Fibroblast of upper back skin (primary cell): ENCODE data around the gene CCDC169.

Source experiments
- DNase-seq: peaks from one replicate; pipeline ENCODE4 v3.0.0-alpha.2; 2013

CCDC169 gene

DNA sequence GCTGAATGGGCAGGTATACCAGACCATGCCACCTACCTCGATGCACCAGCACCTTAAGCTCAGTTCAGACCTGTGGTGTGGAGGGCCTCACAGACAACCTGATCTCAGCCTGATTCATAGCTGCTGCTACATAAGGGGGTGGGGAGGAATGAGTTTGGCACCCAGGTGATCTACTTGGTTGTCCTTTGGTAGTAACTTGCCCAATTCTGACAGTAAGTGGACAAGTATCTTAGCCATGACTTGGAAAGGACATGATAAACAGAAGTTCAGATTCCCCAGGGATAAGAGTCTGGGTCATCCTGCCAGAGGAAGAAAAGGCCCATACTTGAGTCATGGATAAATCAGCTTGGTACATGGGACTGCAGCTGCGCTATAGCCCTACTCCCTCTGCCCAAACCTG, 54.9 kb downstream of the CCDC169 start:
- no peak for DNase-seq

DNA sequence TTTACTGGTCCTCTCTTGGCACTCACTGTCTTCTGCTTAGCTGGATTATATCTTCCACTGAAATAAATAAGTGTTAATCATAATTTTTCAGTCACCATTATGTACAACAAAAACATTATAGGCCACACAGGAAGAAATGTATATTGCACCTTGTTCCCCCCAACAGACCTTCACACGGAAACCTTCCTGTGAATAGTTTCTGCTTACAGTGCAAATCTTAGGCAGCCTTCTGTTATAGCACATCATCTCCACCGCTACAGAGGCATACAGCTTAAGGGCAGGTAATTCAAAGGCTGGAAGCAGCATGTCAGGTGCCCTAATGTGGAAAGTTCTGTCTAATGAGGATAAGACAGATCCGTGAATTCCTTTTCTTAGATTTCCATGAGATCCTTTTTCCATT, 66.4 kb downstream of the CCDC169 start:
- DNase-seq: no peak

DNA sequence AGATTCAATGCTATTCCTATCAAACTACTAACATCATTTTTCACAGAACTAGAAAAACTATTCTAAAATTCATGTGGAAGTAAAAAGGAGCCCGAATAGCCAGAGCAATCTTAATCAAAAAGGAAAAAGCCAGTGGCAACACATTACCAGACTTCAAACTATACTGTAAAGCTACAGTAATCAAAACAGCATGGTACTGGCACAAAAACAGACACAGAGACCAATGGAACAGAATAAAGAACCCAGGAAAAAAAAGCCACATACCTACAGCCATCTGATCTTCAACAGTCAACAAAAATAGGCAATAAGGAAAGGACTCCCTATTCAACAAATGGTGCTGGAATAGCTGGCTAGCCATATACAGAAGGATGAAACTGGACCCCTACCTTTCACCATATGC, 72.9 kb downstream of the CCDC169 start:
- no peak for DNase-seq

DNA sequence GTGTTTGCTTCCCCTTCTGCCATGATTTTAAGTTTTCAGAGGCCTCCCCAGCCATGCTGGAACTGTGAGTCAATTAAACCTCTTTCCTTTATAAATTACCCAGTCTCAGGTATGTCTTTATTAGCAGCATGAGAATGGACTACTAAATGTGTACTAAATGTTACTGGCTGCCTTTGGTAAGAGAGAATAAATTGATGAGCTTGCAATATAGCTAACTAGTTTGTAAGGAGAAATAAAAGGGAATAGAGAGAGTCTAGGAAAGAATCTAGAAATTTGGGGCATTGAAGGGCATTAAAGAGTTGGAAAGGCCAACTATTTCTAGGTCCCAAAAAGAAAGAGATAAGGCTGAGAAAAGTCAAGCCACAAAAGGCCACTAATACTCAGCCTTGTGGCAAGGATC, 77.7 kb downstream of the CCDC169 start:
- no peak for DNase-seq

GRCh38 chr13:36217456-36217855, 80.2 kb downstream of the CCDC169 start:
- no peak for DNase-seq

- DNase-seq: no peak
Observed at GRCh38 chr13:36214163-36214921, 83.3 kb downstream of the CCDC169 start, which contains the start of gene SOHLH2. Gene SOHLH2, minus strand, starts transcription at chr13:36214556. Its CDS starts 30 bp downstream, at chr13:36214526.

GRCh38 chr13:36212789-36213188, 84.8 kb downstream of the CCDC169 start:
- no peak for DNase-seq

DNA sequence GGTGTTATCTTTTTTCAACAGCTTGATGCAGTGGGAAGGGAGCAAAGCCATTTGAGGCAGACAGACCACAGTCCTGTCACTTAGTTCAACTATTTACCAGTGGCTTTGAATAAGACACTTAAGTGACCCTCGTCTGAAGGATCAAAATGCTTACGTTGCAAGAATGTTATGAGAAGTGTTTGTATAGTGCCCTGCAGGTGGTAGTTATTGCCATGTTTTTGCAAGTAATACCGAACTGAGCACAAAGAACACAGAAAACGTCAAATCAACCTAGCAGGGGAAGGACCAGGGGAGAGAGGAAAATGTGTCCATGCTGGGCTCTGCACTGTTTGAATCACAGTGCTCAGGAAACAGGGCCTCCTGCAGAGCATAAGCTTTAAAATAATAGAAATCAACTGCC, 86.0 kb downstream of the CCDC169 start:
- DNase-seq: no peak

GRCh38 chr13:36210738-36211137, 86.9 kb downstream of the CCDC169 start:
- DNase-seq: no peak

- no peak for DNase-seq
Observed at GRCh38 chr13:36207672-36208071, 89.9 kb downstream of the CCDC169 start.

GRCh38 chr13:36193151-36193855, 104.3 kb downstream of the CCDC169 start:
- peak; percentile 13 for DNase-seq

DNA sequence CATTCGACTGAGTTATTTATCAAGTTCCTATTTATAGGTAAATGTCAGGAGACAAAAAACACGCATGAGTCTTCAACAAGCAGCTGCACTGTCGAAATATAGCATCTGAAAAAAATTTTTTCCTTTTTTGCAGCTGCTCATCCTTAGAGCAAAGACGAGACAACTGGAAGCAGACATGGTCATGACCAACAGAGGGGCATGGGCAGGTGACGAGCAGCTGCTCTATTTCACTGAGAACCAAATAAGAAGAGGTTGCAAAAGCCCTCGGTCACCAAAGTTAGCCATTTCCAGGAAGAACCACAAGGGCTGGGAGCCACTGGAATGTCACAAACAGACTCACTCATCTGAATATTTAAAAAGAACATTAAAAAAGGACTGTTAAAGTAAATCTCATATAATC, 105.4 kb downstream of the CCDC169 start:
- DNase-seq: no peak

DNA sequence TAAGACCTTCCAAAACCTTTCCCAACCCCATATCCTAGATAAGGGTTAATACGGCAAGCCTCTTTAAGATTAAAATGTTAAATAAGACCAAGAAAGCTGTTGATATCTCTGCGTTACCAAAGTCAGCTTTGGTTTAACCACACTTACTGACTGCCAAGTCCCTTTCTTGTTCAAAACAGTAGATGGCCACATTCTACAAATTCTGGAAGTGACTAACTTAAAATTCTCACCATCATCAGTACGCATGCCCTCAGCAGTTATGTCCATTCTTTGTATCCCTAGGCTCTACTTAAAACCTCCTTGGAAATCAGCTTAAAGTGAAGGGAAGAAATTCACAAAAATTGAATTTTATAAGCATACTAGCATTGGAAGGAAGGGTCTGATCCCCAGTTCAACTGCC, 106.8 kb downstream of the CCDC169 start:
- no peak for DNase-seq

DNA sequence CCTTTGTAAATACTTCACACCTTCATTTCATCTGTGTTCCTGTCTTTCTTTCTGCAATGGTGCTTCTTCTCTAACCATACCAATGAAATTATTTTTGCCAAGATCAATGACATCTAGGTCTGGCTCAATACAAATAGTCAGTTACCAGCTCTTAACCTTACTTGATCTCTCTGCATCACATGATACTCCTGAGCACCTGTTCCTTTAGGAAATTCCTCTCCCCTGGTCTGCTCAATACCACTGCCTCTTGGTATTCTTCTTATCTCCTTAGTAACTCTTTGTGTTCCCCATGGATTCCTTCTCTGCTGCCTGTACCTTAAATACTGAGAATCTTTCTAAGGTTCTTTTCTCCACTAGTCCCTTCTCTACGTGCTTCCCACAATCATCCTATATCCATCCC, 109.2 kb downstream of the CCDC169 start:
- no peak for DNase-seq

- DNase-seq: no peak
Observed at GRCh38 chr13:36183901-36184300, 113.7 kb downstream of the CCDC169 start.
